ENCODE data around the gene GALNTL6.

GALNTL6 gene

DNA sequence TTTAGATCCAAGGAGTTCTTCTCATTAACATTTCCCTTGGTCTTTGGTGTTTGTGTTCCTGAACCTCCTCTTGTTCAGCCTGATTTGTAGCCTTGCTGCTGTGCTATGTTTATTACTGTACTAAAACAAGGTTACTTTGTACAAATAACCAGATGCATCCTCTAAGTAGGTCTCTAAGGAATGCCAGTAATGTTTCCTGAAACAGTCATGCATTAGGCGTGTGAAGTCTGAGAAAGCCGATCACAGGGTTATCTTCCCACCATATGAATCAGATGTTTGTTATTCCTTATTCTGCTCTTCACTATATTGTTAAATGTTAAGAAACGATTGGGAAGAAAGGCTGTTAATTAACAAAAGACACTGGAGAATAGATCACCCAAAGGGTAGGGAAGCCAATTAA lies 66.9 kb downstream of the GALNTL6 start:
- DNase-seq, result peak; percentile 91

DNA sequence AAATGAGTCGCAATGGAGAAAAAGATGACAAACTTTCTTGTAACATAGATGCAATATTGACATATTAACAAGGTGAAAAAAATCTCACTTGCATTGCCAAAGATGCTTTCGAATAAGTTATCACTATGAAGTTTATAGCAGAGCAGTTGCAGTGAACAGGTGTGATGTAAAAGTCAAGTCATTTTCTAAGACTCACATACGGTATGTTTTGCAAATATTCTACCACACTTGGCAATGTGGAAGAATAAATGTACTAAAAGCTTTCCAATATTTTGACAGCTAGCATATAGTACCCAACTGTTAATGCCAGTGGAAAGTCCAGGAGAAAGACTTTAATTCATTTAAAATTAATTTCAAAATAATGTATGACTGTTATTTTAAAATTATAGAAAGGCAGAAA lies 76.5 kb downstream of the GALNTL6 start:
- no peak for DNase-seq

DNA sequence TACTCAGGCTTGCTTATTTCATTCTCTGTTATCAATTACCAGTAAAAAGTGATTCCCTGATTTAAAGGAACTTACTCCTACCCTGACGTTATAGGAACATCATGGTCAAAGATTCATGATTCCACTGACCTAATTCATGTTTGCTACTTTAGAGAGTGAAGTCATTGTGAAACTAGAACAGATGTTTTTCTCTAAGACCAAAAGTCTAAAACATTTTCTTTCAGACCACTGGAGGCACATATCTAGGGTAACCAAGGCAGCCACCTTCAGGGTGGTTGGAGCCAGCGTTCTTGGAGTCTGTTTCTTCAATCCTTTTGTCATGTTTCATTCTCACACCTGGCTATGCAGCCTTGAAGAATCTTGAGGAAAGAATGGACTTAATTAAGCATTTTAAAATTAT lies 77.8 kb downstream of the GALNTL6 start:
- DNase-seq, result no peak

DNA sequence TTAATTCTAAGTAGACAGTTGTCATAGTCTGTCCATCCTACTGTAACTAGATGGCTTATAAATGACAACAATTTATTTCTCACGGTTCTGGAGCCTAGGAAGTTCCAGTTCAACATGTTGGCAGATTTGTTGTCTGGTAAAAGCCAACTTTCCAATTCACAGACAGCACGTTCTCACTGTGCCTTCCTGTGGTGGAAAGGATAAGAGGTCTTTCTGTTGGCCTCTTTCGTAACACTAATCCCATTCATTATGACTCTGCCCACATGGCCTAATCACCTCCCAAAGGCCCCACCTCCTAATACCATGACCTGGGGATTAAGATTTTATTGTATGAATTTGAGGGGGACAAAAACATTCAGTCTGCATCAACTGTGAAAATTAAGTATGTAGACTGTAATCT lies 83.2 kb downstream of the GALNTL6 start:
- DNase-seq, result no peak

DNA sequence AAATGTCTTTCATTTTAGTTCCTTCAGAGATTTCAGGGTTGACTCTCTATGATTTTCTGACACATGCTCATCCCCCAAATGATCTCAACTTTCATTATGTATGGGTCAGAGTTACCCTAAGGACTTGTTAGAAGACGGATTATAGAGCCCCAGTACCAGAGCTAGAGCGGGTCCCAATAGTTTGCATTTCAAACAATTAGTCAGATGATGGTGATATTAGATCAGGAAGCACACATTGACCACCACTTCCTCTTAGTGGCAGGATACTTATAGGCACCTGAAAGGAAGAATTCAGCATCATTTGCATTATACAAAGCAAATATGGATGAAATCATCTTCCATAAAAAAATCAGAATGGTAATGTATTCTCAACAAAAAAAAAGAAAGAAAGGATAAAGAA lies 106.1 kb downstream of the GALNTL6 start:
- no peak for DNase-seq

DNA sequence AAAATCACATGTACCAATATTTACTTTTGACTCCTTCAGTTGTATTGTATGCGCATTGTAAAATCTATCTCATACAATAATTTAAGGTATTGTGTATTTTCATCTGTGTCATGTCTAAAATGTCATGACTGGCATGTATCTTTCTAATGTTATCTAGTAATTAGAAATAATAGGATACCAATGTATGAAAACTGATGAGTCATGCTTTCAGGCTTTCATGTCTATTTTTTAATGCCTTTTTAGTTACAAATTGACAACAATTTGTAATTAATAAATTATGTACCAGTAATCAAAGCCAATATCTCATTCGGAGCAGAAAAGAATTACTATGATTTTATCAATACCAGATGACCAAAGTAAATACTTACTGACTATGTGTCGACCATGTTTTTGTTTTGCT lies 107.7 kb downstream of the GALNTL6 start:
- DNase-seq, result no peak

DNA sequence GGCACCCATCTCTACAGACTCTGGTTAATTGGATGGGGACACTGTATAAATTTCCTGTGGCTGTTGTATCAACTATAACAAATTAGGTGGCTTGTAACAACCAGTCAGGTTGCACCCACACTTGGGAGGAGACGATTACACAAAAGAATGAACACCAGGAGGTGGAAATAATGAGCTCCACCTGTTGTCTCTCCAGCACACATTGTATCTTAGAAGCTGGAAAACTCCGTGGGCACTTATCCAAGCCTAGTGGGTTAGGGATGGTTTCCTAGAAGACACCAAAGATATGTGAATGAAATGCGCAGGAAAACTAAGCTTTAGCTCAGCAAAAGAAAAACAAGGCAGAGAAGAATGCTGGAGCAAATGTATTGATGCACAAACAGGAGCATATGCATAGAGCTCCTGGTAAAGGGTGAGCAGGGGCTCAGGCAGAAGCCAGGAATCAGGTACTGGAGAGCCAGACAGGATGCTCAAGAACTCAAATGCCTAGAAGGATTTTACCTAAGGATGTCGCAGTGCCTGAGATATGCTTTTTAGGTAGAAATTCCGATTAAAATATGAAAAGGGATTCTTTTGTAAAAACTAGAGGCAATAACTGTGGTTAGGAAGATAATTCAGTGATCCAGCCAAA lies 111.7 kb downstream of the GALNTL6 start:
- no peak for DNase-seq

DNA sequence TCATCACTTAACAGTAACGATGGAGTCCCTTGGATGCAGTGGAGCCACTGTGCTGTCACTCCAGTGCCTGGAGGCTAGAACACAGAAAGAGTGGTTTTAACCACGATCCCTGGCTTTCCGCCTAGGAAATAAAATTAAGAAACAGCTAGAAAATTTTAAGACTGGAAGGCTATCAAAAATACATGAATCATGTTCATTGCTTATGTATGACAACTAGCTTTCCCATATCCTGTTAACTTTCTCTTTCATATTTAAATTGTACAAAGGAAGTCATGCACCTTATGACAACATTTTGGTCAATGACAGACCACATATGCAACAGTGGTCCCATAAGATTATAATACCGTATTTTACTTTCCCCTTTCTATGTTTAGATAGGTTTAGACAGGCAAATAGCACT lies 115.1 kb downstream of the GALNTL6 start:
- no peak for DNase-seq

DNA sequence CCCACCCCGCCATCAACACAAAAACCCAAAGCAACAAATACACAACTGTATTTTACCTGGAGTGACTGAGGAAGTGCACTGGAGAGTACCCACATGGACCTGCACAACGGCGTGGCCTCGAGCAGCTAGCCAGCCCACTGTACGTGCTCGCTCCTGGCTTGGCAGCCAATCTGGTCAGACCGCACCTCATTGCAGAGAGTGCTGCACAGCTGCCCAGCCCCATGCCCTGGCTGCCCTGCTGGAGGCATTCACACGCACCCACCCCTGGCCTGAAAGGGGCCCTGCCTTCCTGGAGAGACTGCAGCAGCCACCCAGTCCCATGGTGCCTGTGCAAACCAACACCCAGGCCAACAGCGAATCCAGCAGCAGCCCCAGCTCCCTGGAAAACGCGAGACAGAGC lies 116.3 kb downstream of the GALNTL6 start:
- no peak for DNase-seq

DNA sequence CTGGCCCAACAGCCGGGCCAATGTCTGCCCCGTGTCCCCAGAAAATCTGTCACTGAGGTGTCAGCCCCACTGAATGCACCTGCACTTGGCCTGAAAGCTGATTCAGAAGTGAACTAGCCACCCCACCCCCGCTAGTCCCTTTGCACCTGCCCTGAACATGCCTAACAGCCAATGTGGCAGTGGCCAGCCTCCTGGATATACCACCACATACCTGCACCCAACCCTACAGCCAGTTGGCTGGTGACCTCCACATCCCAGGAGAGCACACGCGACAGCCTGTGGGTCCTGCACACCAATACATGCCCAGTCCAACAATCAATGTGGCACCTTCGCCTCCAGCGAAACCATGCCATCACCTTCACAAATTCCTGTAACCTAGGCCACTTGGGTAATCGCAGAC lies 116.7 kb downstream of the GALNTL6 start:
- no peak for DNase-seq

DNA sequence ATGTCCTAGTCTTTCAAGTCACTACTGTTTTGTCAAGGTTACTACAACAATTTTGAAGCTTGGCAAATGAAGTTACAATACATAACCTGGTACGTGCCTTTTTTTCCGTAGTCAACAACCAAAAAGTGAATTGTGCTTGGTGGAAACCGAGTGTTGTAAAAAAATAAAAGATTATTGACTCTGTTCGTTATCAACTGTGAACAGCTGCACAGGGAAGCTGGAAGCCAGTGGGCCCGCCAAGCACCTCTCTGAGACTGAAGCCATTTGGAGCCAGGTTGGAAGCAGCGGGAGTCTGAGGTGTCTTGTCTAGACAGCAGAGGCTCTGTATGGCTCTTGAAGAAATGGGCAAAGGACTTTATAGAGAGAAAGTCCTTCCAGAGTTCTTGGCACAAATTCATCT lies 119.0 kb downstream of the GALNTL6 start:
- DNase-seq, result no peak

DNA sequence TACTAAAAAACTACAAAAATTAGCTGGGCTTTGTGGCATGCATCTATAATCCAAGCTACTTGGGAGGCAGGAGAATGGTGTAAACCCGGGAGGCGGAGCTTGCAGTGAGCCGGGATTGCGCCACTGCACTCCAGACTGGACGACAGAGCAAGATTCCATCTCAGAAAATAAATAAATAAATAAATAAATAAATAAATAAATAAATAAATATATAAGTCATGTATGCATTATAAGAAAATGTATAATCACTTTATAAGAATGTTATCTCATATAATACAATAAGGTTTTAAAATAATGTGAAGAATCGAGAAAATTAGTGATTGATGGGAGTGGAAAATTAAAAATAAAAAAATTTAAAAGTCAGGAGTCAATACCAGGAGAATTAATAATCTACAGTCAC lies 127.5 kb downstream of the GALNTL6 start:
- DNase-seq, result no peak

DNA sequence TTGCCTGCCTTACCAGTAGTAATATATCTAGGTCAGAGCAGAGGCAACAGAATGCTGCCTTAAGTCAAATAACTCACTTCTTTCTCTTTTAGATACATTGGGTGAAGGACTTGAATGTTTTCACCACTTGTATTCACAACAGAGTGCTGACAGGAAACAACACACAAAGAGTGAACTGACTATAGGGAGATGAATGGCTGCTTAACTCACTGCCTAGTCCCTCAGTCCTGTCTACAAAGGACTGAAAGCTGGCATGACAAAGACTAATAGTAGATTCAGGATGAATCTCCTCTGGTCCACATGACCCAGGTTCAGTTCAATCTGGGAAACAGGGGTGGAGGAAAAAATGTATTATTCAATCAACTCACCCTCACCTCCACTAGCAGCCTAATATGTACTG lies 134.2 kb downstream of the GALNTL6 start:
- DNase-seq, result no peak

DNA sequence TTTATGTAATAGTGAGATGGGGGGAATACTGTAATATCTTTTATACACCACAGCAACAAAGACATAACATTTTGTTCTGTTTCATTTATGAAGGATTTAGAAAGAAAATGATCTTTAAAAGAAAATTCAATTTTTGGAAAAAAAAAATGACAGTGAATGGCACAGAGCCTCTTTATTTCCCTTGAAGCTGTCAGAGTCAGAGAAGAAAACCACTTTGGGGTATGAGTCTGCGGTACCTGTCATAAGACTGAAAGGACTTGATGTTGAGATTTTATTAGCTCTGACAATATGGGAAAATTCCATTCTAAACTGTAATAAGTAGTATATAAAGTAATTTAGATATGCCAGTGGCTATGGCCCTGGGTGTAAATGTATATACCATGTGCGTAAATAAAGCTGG lies 134.8 kb downstream of the GALNTL6 start:
- DNase-seq, result no peak

DNA sequence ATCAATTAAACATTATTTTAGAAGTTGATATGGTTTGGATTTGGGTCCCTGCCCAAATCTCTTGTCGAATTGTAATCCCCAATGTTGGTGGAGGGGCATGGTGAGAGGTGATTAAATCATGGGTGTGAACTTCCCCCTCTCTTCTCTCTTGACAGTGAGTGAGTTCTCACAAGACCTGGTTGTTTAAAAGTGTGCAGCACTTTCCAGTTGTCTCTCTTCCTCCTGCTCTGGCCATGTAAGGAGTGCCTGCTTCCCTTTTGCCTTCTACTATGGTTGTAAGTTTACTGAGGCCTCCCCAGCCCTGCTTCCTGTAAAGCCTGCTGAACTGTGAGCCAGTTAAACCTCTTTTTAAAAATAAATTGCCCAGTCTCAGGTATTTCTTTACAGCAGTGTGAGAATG lies 141.4 kb downstream of the GALNTL6 start:
- DNase-seq, result no peak

DNA sequence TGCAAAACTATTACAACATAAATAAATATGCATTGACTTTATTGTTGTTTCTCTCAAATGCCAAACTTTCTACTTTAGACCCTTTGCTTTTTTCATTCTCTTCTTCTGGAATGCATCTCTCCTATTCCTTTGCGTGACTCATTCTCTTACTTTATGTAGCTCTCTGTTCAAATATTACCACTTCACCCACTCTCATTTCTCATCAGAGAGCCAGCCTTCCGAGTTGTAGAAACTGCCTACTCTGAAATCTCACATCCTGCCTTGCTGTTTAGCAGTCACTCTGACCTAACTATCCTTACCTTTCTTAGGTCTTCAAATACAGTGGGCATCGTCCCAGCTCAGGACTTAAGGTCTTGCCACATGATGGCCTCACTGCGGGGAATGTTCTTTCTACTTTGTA lies 143.5 kb downstream of the GALNTL6 start:
- DNase-seq, result peak; percentile 1

DNA sequence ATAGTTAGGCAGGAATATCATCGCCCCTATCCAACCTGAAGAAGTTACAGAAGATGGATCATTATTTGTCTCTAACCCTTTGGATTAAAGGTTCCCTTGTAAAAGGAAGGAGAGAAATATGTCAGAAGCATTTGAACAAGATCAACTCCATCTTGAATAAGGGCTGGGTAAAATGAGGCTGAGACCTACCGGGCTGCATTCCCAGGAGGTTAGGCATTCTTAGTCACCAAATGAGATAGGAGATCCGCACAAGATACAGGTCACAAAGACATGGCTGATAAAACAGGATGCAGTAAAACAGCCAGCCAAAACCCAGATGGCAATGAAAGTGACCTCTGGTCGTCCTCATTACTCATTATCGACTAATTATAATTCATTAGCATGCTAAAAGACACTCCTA lies 148.9 kb downstream of the GALNTL6 start:
- DNase-seq, result no peak

DNA sequence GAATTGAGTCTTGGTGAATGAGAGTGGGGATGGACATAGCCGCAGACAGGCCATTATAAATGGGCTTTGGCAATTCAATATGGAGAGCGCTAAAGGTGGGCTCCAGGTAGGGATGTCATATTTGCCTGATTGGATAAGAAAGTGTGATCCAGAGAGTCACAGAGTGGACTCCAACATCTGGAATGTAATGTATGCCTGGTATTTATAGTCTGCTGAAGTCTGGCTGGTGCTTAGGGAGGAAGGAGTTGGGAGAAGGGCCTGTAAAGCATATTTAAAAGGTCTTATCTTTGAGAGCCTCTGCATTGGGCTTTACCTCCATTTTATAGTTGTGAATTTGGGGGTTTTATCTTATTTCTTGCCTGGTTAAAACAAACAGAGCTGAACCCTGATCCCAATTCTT lies 153.2 kb downstream of the GALNTL6 start:
- peak; percentile 1 for DNase-seq

DNA sequence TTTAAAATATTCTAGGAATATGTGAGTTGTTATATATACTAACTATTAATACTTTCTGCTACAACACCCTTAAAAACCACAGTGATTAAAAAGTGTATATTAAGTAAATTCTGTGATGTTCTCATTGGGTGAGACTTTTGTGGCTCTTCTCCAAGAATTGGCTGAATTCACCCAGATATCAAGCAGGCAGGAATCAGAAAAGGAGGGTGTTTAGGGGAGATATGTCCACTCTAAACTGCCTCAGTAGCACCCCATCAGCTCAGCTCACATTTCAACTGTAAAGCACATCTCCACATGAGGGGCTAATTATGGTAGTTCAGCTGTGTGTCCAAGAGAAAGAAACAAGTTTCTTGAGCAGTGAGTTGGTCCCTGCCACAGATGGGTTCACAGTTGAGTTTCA lies 165.0 kb downstream of the GALNTL6 start:
- no peak for DNase-seq

DNA sequence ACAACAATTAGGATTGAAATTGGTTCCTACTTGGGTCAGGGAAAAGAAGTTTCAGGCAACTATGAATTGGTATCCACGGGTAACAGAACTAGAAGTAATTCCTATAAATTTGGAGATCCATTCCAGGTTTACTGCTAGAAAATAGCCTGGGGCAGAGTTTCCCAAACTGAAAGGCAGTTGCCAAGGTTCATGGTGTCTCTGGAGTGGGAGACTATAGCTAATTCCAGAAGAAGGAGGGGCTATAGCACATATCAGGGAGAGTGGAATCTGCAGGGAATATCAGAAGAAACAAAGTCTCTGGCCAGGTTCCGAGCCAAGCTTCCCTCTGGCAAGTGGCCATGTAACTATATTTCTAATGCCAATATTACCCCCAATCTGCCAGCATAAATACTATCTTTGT lies 166.3 kb downstream of the GALNTL6 start:
- DNase-seq, result no peak

DNA sequence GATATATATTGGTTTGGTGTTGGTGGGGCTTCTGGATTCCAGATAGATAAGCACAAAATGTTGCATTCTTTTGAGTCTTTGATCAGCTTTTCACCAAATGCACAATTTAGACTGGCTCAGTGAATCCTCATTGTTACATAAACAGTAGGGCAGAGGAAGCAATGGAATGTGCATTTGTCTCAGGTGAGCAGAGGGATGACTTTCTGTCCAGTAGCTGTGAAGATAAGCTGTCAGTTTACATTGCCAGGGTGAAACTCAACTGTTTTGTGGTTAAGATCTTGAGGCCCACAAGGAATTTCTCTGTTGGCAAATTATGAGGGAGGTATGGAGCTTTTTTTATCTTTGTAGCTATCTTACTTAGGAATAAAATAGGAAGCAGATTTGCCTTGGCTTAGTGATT lies 168.0 kb downstream of the GALNTL6 start:
- no peak for DNase-seq

DNA sequence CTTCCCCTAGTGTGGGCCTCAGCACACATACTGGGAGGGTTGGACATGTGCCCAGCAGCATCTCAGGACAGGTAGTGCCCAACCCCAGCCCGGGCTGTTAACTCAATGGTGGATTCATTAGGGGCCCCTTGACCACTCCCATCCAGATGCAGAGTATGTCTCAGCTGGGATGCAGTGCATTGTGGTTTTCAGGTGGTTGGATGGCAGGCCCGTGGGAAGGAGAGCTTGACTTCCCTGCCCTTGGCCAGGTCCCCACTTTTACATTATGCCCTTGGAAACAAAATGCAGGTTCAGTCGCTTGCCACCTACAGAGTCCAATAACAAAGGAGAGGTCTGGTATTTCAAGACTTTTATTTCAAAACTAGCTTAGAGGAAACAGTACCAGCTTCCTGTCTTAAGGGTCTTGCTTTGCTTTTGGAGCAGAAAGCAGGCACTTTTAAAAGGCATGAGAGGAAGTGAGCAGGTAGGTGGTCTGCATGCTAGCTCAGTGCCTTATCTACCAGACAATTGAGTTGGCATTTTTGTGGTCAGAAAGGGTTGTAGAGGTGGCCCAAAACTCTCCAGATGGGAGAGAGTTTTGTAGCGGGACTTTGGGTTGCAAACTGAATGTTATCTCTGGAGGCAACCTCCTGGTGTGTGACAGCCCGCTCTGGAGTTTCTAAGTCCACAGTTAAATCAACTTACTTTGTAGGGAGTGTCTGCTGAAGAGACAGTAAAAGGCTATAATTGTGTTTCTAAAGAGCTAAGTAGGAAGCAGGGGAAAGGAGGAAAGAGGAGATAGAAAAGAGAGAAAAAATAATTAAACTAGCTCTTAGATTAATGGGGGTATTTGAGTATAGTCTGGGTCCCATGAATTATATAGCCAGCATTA lies 171.0 kb downstream of the GALNTL6 start:
- DNase-seq, result no peak

DNA sequence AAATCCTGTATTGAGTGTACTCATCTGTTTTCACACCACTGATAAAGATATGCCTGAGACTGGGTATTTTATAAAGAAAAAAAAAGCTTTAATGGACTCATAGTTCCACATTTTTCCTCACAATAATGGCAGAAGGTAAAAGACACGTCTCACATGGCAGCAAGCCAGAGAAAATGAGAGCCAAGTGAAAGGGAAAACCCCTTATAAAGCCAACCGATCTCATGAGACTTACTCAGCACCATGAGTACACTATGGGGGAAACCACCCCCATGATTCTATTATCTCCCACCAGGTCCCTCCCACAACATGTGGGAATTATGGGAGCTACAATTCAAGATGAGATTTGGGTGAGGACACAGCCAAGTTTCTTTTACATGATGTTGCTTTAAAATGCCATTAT lies 171.9 kb downstream of the GALNTL6 start:
- no peak for DNase-seq

DNA sequence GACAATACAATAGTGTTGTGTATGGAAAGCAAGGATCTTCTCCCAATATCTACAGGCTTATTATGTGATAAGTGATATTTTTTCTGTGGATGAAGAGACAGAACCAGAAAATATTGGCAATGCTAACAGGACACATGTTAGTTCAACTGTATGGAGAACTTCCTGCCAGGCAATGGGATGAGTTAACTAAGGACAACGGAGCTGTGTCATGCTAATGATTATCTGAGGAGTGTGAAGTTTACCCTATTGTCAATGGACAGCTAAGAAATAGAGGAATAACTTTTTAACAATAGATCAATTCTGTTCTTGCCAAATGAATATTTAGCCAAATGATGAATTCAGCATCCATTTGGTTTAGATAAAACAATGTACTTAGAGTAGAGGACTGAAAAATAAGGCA lies 180.0 kb downstream of the GALNTL6 start:
- no peak for DNase-seq

DNA sequence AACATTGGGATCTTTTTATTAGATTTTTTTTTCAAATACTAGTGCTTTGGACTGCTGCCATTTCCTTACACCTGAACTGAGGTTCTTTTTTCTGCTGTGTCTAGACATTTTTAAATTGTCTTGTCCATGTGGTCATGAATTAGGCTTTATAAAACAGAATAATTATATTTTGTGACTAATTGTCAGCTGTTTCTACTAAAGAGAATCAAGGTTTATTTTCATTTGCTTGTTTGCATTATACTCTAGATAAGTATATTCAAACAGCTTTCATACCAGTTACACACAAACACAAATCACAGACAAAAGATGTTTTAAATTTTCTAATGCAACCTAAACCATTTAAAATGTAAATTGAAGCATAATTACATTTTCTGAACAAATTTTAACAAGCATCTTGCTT lies 194.7 kb downstream of the GALNTL6 start:
- no peak for DNase-seq

Measured in fibroblast of skin of back (primary cell).